Measurements from ENCODE around the gene PPP2R5C. TPM values are rescaled to one million over a fixed set of nuclear protein-coding genes. Genes with fewer than 3 reads are reported as not detected.

Gene PPP2R5C
- total RNA-seq, 4 donors from 2014 or later = 63.3 to 113 (median 75.9) TPM

GRCh38 chr14:101838476-101838875 is 77.0 kb downstream of the PPP2R5C start:
- TF ChIP-seq EP300 (IDR thresholded peaks at IDR 0.05) = no peak
- TF ChIP-seq, protein P1, sequence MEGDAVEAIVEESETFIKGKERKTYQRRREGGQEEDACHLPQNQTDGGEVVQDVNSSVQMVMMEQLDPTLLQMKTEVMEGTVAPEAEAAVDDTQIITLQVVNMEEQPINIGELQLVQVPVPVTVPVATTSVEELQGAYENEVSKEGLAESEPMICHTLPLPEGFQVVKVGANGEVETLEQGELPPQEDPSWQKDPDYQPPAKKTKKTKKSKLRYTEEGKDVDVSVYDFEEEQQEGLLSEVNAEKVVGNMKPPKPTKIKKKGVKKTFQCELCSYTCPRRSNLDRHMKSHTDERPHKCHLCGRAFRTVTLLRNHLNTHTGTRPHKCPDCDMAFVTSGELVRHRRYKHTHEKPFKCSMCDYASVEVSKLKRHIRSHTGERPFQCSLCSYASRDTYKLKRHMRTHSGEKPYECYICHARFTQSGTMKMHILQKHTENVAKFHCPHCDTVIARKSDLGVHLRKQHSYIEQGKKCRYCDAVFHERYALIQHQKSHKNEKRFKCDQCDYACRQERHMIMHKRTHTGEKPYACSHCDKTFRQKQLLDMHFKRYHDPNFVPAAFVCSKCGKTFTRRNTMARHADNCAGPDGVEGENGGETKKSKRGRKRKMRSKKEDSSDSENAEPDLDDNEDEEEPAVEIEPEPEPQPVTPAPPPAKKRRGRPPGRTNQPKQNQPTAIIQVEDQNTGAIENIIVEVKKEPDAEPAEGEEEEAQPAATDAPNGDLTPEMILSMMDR (IDR thresholded peaks at IDR 0.05) = no peak
- no peak for TF ChIP-seq POLR2A (IDR thresholded peaks at IDR 0.05)
- WGBS, 2 donors = 86 to 92% methylated on average over 5 of the region's 5 CpGs
- DNase-seq (ENCODE audit: low spot score in 2 of 2) = no peak

DNA sequence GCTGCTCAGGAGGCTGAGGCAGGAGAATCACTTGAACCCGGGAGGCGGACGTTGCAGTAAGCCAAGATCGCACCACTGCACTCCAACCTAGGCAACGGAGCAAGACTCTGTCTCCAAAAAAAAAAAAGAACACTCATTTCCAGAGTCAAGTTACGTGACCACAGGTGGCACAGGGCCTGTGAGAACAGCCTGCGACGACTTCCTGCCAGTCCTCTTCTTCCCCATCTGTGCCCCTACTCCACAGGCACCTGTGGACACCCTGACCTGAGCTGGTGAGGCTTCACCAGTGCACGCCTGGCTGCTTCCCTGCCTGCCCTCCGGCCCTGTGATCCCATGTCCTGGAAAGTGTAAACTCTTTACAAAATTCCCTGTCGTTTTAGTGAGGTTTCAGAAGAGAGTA is 77.7 kb downstream of the PPP2R5C start:
- H3K9me3 ChIP-seq = no peaks in the 10 kb centered on the region
- 85 to 88% methylated on average over 11 of the region's 11 CpGs for WGBS, 2 donors
- peaks cover 3 to 41% (median 33%) of the 10 kb centered on the region in 4 donors for H3K4me1 ChIP-seq
- H3K4me3 ChIP-seq = no peak overlapping the region
- H3K27ac ChIP-seq = no peak overlapping the region
- DNase-seq (ENCODE audit: low spot score in 2 of 2) = no peak
- H3K36me3 ChIP-seq = peaks cover 0 to 2% (median 0%) of the 10 kb centered on the region in 3 donors
- H3K27me3 ChIP-seq = no peaks in the 10 kb centered on the region
- TF ChIP-seq, protein P1 (IDR thresholded peaks at IDR 0.05) = no peak
- TF ChIP-seq EP300 (IDR thresholded peaks at IDR 0.05) (no peak), POLR2A (IDR thresholded peaks at IDR 0.05) (no peak)

More at GRCh38 chr14:101838476-101838875, 77.0 kb downstream of the PPP2R5C start:
- H3K27ac ChIP-seq = no peak overlapping the region
- H3K27me3 ChIP-seq = no peaks in the 10 kb centered on the region
- H3K36me3 ChIP-seq = peaks cover 0 to 2% (median 0%) of the 10 kb centered on the region in 3 donors
- H3K9me3 ChIP-seq = no peaks in the 10 kb centered on the region
- H3K4me1 ChIP-seq = peaks cover 3 to 47% (median 33%) of the 10 kb centered on the region in 4 donors
- H3K4me3 ChIP-seq = no peak overlapping the region

DNA sequence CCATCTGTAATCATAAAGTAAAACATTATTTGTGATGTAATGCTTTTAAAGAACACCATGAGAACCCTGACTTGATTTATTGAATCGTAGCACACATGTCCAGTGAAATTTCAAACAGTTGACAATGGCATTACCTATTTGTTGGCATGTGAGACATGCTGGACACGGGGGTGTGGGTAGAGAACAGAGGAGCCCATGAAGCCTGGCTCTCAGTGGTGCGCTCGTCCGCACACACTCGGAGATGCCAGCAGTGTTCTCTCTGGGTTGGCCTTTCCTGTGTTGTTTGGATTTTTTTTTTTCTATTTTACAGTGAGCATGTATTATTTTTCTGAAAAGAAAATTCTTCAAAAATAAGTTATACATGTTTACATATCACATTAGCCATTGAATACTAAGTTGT is 78.2 kb downstream of the PPP2R5C start:
- no peak for TF ChIP-seq POLR2A (IDR thresholded peaks at IDR 0.05)
- TF ChIP-seq, protein P1 (IDR thresholded peaks at IDR 0.05) = no peak
- no peak for TF ChIP-seq EP300 (IDR thresholded peaks at IDR 0.05)
- WGBS, 2 donors = 77 to 80% methylated on average over 6 of the region's 6 CpGs
- no peaks in the 10 kb centered on the region for H3K27me3 ChIP-seq
- no peak overlapping the region for H3K27ac ChIP-seq
- no peaks in the 10 kb centered on the region for H3K9me3 ChIP-seq
- peaks cover 0 to 2% (median 0%) of the 10 kb centered on the region in 3 donors for H3K36me3 ChIP-seq
- H3K4me3 ChIP-seq = no peak overlapping the region
- peaks cover 3 to 41% (median 30%) of the 10 kb centered on the region in 4 donors for H3K4me1 ChIP-seq
- DNase-seq (ENCODE audit: low spot score in 2 of 2) = no peak

DNA sequence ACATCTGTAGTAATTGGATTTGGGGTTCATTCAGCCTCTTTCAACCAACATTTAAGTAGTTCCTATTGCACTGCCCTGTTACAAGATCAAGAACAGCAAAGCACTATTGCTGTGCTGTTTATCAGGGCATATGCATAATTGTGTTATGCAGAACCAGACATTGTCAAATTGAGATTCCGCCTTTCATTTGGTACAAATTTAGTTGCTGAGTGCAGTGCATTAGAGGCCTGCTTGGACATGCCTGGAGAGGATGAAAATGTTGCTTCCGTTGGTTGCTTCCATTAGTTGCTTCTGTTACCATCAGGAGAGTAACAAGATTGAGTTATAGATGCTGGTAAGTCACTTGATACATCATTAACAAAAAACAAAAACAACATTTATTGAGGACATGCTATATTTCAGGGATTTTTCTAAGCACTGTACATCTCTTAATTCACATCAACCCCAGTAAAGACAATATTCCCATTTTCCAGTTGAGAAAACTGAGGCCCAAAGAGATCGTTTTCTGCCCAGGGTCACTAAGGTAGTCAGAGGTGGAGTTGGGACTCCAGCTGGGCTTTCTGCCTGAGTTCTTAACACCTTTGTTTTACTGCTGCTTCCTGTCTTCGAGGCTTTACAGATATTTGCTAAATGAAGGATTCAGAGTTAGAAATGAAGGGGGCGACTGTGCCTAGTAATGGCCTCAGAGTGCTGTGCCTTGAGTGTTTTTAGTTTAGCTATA is 79.3 kb downstream of the PPP2R5C start:
- H3K4me1 ChIP-seq = peaks cover 0 to 39% (median 25%) of the 10 kb centered on the region in 4 donors
- H3K4me3 ChIP-seq = no peak overlapping the region

DNA sequence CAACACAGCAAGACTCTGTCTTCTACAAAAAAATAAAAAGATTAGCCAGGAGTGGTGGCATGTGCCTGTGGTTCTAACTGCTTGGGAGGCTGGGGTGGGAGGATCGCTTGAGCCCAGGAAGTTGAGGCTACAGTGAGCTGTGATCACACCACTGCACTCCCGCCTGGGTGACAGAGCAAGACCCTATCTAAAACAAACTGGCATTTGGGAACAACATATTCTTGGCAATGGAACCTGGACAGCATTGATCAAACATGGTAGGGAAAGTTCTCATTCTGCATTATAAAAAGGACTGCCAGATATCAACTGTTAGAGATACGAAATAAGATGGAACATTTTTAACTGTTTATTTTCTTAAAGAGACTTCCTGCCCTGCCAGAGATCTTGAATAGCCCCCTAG is 81.5 kb downstream of the PPP2R5C start:
- Histone ChIP-seq H3K4me1 (peaks cover 0 to 24% (median 14%) of the 10 kb centered on the region in 4 donors), H3K9me3 (no peaks in the 10 kb centered on the region), H3K36me3 (peaks cover 0 to 2% (median 0%) of the 10 kb centered on the region in 3 donors), H3K4me3 (no peak overlapping the region), H3K27ac (no peak overlapping the region), H3K27me3 (no peaks in the 10 kb centered on the region)
- TF ChIP-seq, protein P1 (IDR thresholded peaks at IDR 0.05) = no peak
- no peak for TF ChIP-seq POLR2A (IDR thresholded peaks at IDR 0.05)
- DNase-seq (ENCODE audit: low spot score in 2 of 2) = no peak
- 72 to 73% methylated on average over 3 of the region's 3 CpGs for WGBS, 2 donors

More for the DNA sequence above, 79.3 kb downstream of the PPP2R5C start:
- H3K27me3 ChIP-seq = no peaks in the 10 kb centered on the region
- H3K9me3 ChIP-seq = no peaks in the 10 kb centered on the region
- no peak for DNase-seq (ENCODE audit: low spot score in 2 of 2)
- H3K27ac ChIP-seq = no peak overlapping the region
- WGBS, 2 donors = 77 to 86% methylated on average over 5 of the region's 5 CpGs
- no peak for TF ChIP-seq POLR2A (IDR thresholded peaks at IDR 0.05)
- TF ChIP-seq, protein P1 (IDR thresholded peaks at IDR 0.05) = no peak
- no peak for TF ChIP-seq EP300 (IDR thresholded peaks at IDR 0.05)
- H3K36me3 ChIP-seq = peaks cover 0 to 2% (median 0%) of the 10 kb centered on the region in 3 donors

Measured in tibial nerve (tissue), 4 donors.